K562 (cell line): ENCODE measurements around the gene USP49. TPM values are rescaled to one million over a fixed set of nuclear protein-coding genes. Genes with fewer than 3 reads are reported as not detected.

Experiments used
- CTCFL ChIP-seq: IDR thresholded peaks from 2 replicates; pipeline ENCODE4 v1.6.1; 2011; ENCODE audit warnings: borderline replicate concordance, low read depth, mild to moderate bottlenecking, moderate library complexity, low read length; ENCODE audit not compliant: insufficient read depth, poor library complexity, severe bottlenecking
- DPF2 ChIP-seq: fragments of 450-650 bp; IDR thresholded peaks from 2 replicates; pipeline ENCODE4 v1.6.1; 2016
- ETS1 ChIP-seq: conservative IDR thresholded peaks from 2 replicates; pipeline ENCODE4 v1.6.1; 2011; ENCODE audit warnings: low read depth, mild to moderate bottlenecking, low read length; ENCODE audit not compliant: control insufficient read depth
- FIP1L1 ChIP-seq: fragments of 200-400 bp; formaldehyde crosslinking; IDR thresholded peaks from 2 replicates; pipeline ENCODE4 v1.6.1; 2018; ENCODE audit warnings: mild to moderate bottlenecking, low read depth, low read length; ENCODE audit not compliant: poor library complexity, severe bottlenecking
- FOXK2 ChIP-seq, 2 experiments: fragments of 450-650 bp; IDR thresholded peaks in 1 of 2; conservative IDR thresholded peaks in 1 of 2; 2 replicates each; pipeline ENCODE4 v1.6.1; 2016; ENCODE audit warnings: low read depth in 2 of 2, mild to moderate bottlenecking in 1 of 2
- HDAC1 ChIP-seq, 2 experiments: fragments of 450-650 bp; IDR thresholded peaks; 2 replicates each; pipeline ENCODE4 v1.6.1; 2016 to 2017; ENCODE audit warnings: inconsistent platforms in 1 of 2, mild to moderate bottlenecking in 1 of 2, moderate library complexity in 1 of 2
- PRDM10 ChIP-seq: fragments of 450-650 bp; IDR thresholded peaks from 2 replicates; pipeline ENCODE4 v1.6.1; 2018; ENCODE audit not compliant: partially characterized antibody
- RBBP5 ChIP-seq: fragments of 200-600 bp; sonication (generic); IDR thresholded peaks from 2 replicates; pipeline ENCODE4 v1.6.1; 2012; ENCODE audit warnings: borderline replicate concordance, mild to moderate bottlenecking, low read length, control low read depth, inconsistent platforms; ENCODE audit not compliant: insufficient read depth, poor library complexity, severe bottlenecking
- SAP30 ChIP-seq: fragments of 200-600 bp; sonication (generic); IDR thresholded peaks from 2 replicates; pipeline ENCODE4 v1.6.1; 2012; ENCODE audit warnings: borderline replicate concordance, low read depth, mild to moderate bottlenecking, moderate library complexity, low read length, control low read depth, inconsistent platforms; ENCODE audit not compliant: insufficient read depth, poor library complexity, severe bottlenecking
- SMARCE1 ChIP-seq: fragments of 450-650 bp; IDR thresholded peaks from 2 replicates; pipeline ENCODE4 v1.7.1; 2016; ENCODE audit warnings: mild to moderate bottlenecking
- TAF1 ChIP-seq: IDR thresholded peaks from 2 replicates; pipeline ENCODE4 v1.6.1; 2011; ENCODE audit warnings: mild to moderate bottlenecking, low read length, moderate library complexity; ENCODE audit not compliant: insufficient read depth, control insufficient read depth, severe bottlenecking; ENCODE audit errors: extremely low read depth
- TOE1 ChIP-seq, 2 experiments: fragments of 450-650 bp in 1 of 2; sonication (generic) in 1 of 2; formaldehyde crosslinking in 1 of 2; IDR thresholded peaks; 2 replicates each; pipeline versions ENCODE4 v1.7.1 to v1.8.0; 2016 to 2022; ENCODE audit warnings: borderline replicate concordance in 2 of 2, mild to moderate bottlenecking in 2 of 2, antibody characterized with exemption in 1 of 2, inconsistent platforms in 1 of 2, low read depth in 1 of 2, missing genetic modification reagents in 1 of 2, moderate library complexity in 1 of 2
- ZNF146 ChIP-seq: IDR thresholded peaks from one replicate; pipeline ENCODE4 v1.6.1; 2018; ENCODE audit warnings: missing compliant biosample characterization; ENCODE audit not compliant: unreplicated experiment
- ZNF165 ChIP-seq: fragments of 250-450 bp; sonication (Bioruptor Pico); IDR thresholded peaks from 2 replicates; pipeline ENCODE4 v1.4.0; 2020; ENCODE audit warnings: borderline replicate concordance
- ZNF3 ChIP-seq: fragments of 250-450 bp; sonication (Bioruptor Pico); IDR thresholded peaks from 2 replicates; pipeline ENCODE4 v1.5.0; 2021; ENCODE audit warnings: mild to moderate bottlenecking, moderate library complexity
- ZNF644 ChIP-seq: fragments of 200-800 bp; sonication (Bioruptor generic); IDR thresholded peaks from 2 replicates; pipeline ENCODE4 v1.6.1; 2016; ENCODE audit warnings: low read depth, missing genetic modification characterization, missing compliant biosample characterization
- ZZZ3 ChIP-seq: fragments of 450-650 bp; IDR thresholded peaks from 2 replicates; pipeline ENCODE4 v1.6.1; 2016; ENCODE audit warnings: antibody characterized with exemption, mild to moderate bottlenecking, moderate library complexity
- polyA plus RNA-seq, 8 experiments: library from polyadenylated mRNA; depleted of rRNA in 4 of 8; stranded (reverse) in 5 of 8; unstranded in 3 of 8; fragments of >200 nt; fragmentation: Nextera tagmentation in 2 of 8; fragmentation: Illumina TruSeq in 1 of 8; extraction: Ambion mirVana in 2 of 8; extraction: Trizol in 1 of 8; gene quantifications; 2 replicates each; pipeline versions ENCODE4 v1.2.1 to v1.2.3, GENCODE V29; 2011 to 2014; ENCODE audit warnings: inconsistent platforms in 1 of 8, missing spikeins in 1 of 8
- total RNA-seq, 7 experiments: library from RNA; depleted of rRNA in 6 of 7; stranded (reverse); fragments of >200 nt in 6 of 7; fragmentation: Illumina TruSeq in 2 of 7; extraction: Trizol in 2 of 7; gene quantifications; 2 replicates each; pipeline versions ENCODE4 v1.2.1 to v1.2.3, GENCODE V29; 2011 to 2021; ENCODE audit warnings: low replicate concordance in 1 of 7

USP49 gene
- total and polyA plus RNA-seq, 9 of the 15 experiments (the other 6 are each of a cell fraction or from before 2014, with no cell fraction given), result 1.0 to 9.9 (median 6.5) TPM

- TF ChIP-seq TOE1 (IDR thresholded peaks at IDR 0.05; ENCODE audit: borderline replicate concordance) (0 out of 2 replicates have a peak, but pooled peaks have one; percentile 8), TOE1 (CRISPR knock-in tag; IDR thresholded peaks at IDR 0.05; ENCODE audit: borderline replicate concordance, low read depth) (no peak), ZNF165 (CRISPR knock-in tag) (no peak), HDAC1 (IDR thresholded peaks at IDR 0.05) (0 out of 4 replicates have a peak, but pooled peaks of 1 of the 2 experiments have one; percentile 25), ZZZ3 (no peak), RBBP5 (peak; percentile 10), ZNF3 (CRISPR knock-in tag) (no peak), SMARCE1 (peak; percentile 18; the same call in 1 of the 2 replicates), ZNF146 (CRISPR knock-in tag) (no peak), SAP30 (peak; percentile 76), ETS1 (peak; percentile 79; the same call in 1 of the 2 replicates), TAF1 (no peak), DPF2 (no peak), CTCFL (no peak), PRDM10 (peak; percentile 35), FOXK2 (conservative IDR thresholded peaks at IDR 0.05 in 1 of 2, IDR thresholded peaks at IDR 0.05 in 1 of 2; ENCODE audit: low read depth in 2 of 2) (peak in 1 of 2 experiments; percentile 11; a peak in 1 of 4 replicates), FIP1L1 (peak; percentile 65), ZNF644 (tag) (no peak)
Measured at GRCh38 chr6:41921712-41921998, 26.5 kb upstream of the USP49 start (continued).
